HG02852 (cell line): ENCODE measurements around the gene SMC4.
A peak's percentile ranks its signal among the peaks of the same experiment; 100 is the strongest.
"Not testable (repeated sequence)": the region's sequence is repeated elsewhere in the genome, so short reads cannot be mapped to it uniquely, and the experiment has no call there.

ENCODE experiments used
- ATAC-seq: cut with Tn5 transposase; IDR thresholded peaks from one replicate; pipeline ENCODE4 v1.9.1; 2021; ENCODE audit warnings: mild to moderate bottlenecking, moderate library complexity; ENCODE audit not compliant: unreplicated experiment

Gene SMC4

GRCh38 chr3:160399125-160400029 lies at the start of gene SMC4, which contains the start of gene IFT80:
Gene SMC4 (plus strand): TSS chr3:160399650. CDS start chr3:160400827, 1,177 bp downstream.
Gene IFT80 (minus strand): TSS chr3:160399225. CDS start chr3:160384600, 14,625 bp downstream.
- peak; percentile 90 for ATAC-seq

GRCh38 chr3:160355826-160356225 lies 43.6 kb upstream of the SMC4 start:
- no peak for ATAC-seq

GRCh38 chr3:160362896-160363295 lies 36.6 kb upstream of the SMC4 start:
- ATAC-seq: not testable (repeated sequence)

- no peak for ATAC-seq
Observed at GRCh38 chr3:160365869-160366522, 33.5 kb upstream of the SMC4 start.

GRCh38 chr3:160368804-160369203 lies 30.6 kb upstream of the SMC4 start:
- peak; percentile 52 for ATAC-seq

GRCh38 chr3:160369784-160370183 lies 29.7 kb upstream of the SMC4 start:
- ATAC-seq: no peak

GRCh38 chr3:160370987-160371857 lies 28.2 kb upstream of the SMC4 start:
- ATAC-seq: no peak

GRCh38 chr3:160372780-160373179 lies 26.7 kb upstream of the SMC4 start:
- no peak for ATAC-seq

- no peak for ATAC-seq
Observed at GRCh38 chr3:160373655-160374054, 25.8 kb upstream of the SMC4 start.

- ATAC-seq: no peak
Observed at GRCh38 chr3:160374472-160374871, 25.0 kb upstream of the SMC4 start.

GRCh38 chr3:160374925-160375324 lies 24.5 kb upstream of the SMC4 start:
- no peak for ATAC-seq

- ATAC-seq: no peak
Observed at GRCh38 chr3:160376681-160377080, 22.8 kb upstream of the SMC4 start.

GRCh38 chr3:160378331-160379109 lies 20.9 kb upstream of the SMC4 start:
- no peak for ATAC-seq

- no peak for ATAC-seq
Observed at GRCh38 chr3:160379628-160380214, 19.7 kb upstream of the SMC4 start.

GRCh38 chr3:160381470-160381869 lies 18.0 kb upstream of the SMC4 start:
- ATAC-seq: no peak

GRCh38 chr3:160384639-160385318 lies 14.7 kb upstream of the SMC4 start:
- ATAC-seq: no peak

- ATAC-seq: peak; percentile 52
Observed at GRCh38 chr3:160390565-160391138, 8.8 kb upstream of the SMC4 start.

GRCh38 chr3:160392798-160393197 lies 6.7 kb upstream of the SMC4 start:
- ATAC-seq: no peak
